OCI-LY7 (cell line): Measurements from ENCODE around the gene TEPSIN. TPM values are rescaled to one million over a fixed set of nuclear protein-coding genes. Genes with fewer than 3 reads are reported as not detected.

Experiments used
- BruUV-seq: library from RNA; stranded (reverse); fragments of 400-500 nt; replicated peaks from 2 replicates; lab custom pipeline; 2021; lab: Mats Ljungman, UMichigan
- CTCF ChIA-PET: fragments of 300-600 bp; sonication (Branson Sonifier 250); formaldehyde crosslinking; loops from one replicate; lab custom pipeline; 2022; ENCODE audit warnings: antibody characterized with exemption; ENCODE audit not compliant: unreplicated experiment; lab: Charles Lee
- POLR2A ChIA-PET: fragments of 300-600 bp; sonication (Branson Sonifier 250); formaldehyde crosslinking; loops from one replicate; lab custom pipeline; 2022; ENCODE audit warnings: antibody characterized with exemption; lab: Charles Lee
- DNase-seq: peaks from one replicate; pipeline ENCODE4 v3.0.0-alpha.2; 2015; ENCODE audit warnings: low spot score
- H2AFZ ChIP-seq: fragments of 200-600 bp; sonication (generic), shearing (Covaris generic); 2 replicates; pipeline ENCODE4 v1.6.1; 2014; ENCODE audit warnings: mild to moderate bottlenecking, antibody characterized with exemption, low read length, moderate library complexity
- H3K27ac ChIP-seq: fragments of 200-600 bp; sonication (generic); 2 replicates; pipeline ENCODE4 v1.5.1; 2014; ENCODE audit warnings: mixed run types, low read depth, mild to moderate bottlenecking, moderate library complexity, low read length, inconsistent platforms; ENCODE audit not compliant: poor library complexity, severe bottlenecking
- H3K36me3 ChIP-seq: fragments of 200-600 bp; sonication (generic); 2 replicates; pipeline ENCODE4 v1.6.1; 2014; ENCODE audit warnings: mild to moderate bottlenecking, antibody characterized with exemption, low read length, moderate library complexity, mixed read lengths; ENCODE audit not compliant: insufficient read depth
- H3K4me1 ChIP-seq: fragments of 200-600 bp; sonication (generic); 2 replicates; pipeline ENCODE4 v1.5.1; 2014; ENCODE audit warnings: mild to moderate bottlenecking, low read length; ENCODE audit not compliant: insufficient read depth, poor library complexity, severe bottlenecking
- H3K4me2 ChIP-seq: fragments of 200-600 bp; sonication (generic); 2 replicates; pipeline ENCODE4 v1.6.1; 2014; ENCODE audit warnings: mild to moderate bottlenecking, low read length
- H3K4me3 ChIP-seq: fragments of 200-600 bp; sonication (generic); 2 replicates; pipeline ENCODE4 v1.5.1; 2014; ENCODE audit warnings: mild to moderate bottlenecking, low read depth, low read length; ENCODE audit not compliant: poor library complexity, severe bottlenecking
- H3K79me2 ChIP-seq: fragments of 200-600 bp; sonication (generic); 2 replicates; pipeline ENCODE4 v1.6.1; 2016; ENCODE audit warnings: low read depth, mild to moderate bottlenecking, low read length, moderate library complexity, mixed read lengths; ENCODE audit not compliant: insufficient read depth
- H3K9me2 ChIP-seq: fragments of 200-600 bp; sonication (generic); 2 replicates; pipeline ENCODE4 v1.6.1; 2016; ENCODE audit warnings: mild to moderate bottlenecking, low read length, mixed read lengths; ENCODE audit not compliant: insufficient read depth
- H3K9me3 ChIP-seq: fragments of 200-600 bp; sonication (generic); 2 replicates; pipeline ENCODE4 v1.6.1; 2014; ENCODE audit warnings: mild to moderate bottlenecking, mixed run types, low read length, mixed read lengths
- H4K20me1 ChIP-seq: fragments of 200-600 bp; sonication (generic); 2 replicates; pipeline ENCODE4 v1.6.1; 2014; ENCODE audit warnings: mild to moderate bottlenecking, antibody characterized with exemption, low read length, moderate library complexity, mixed read lengths; ENCODE audit not compliant: insufficient read depth
- CTCF ChIP-seq: fragments of 200-600 bp; sonication (generic); conservative IDR thresholded peaks from 2 replicates; pipeline ENCODE4 v1.5.1; 2014; ENCODE audit warnings: mild to moderate bottlenecking, antibody characterized with exemption, low read length, moderate library complexity, mixed read lengths
- EZH2phosphoT487 ChIP-seq: fragments of 200-600 bp; sonication (generic); IDR thresholded peaks from 2 replicates; pipeline ENCODE4 v1.6.1; 2018; ENCODE audit warnings: low read depth, borderline replicate concordance, mild to moderate bottlenecking, mixed run types, antibody characterized with exemption, low read length, moderate library complexity, mixed read lengths
- intact Hi-C: fragments of 100-400 bp; cut with micrococcal nuclease; formaldehyde crosslinking; loops from one replicate; pipeline ENCODE4 v1.10.0; 2022; ENCODE audit not compliant: unreplicated experiment
- total RNA-seq, 2 experiments: library from RNA; depleted of rRNA in 1 of 2; stranded (reverse); fragments of >200 nt in 1 of 2; shearing (Covaris generic) in 1 of 2; gene quantifications; 2 replicates each; pipeline ENCODE4 v1.2.3, GENCODE V29; 2014 to 2022

The TEPSIN gene
- total RNA-seq, 2 experiments from 2014 or later = 46.4 to 75.3 TPM

- no TSS peak for BruUV-seq
- Histone ChIP-seq H3K9me2 (no peaks in the 10 kb centered on the region), H3K4me2 (no peak overlapping the region), H2AFZ (no peak overlapping the region), H3K79me2 (no peaks in the 10 kb centered on the region), H3K9me3 (no peaks in the 10 kb centered on the region), H4K20me1 (no peaks in the 10 kb centered on the region), H3K4me3 (no peak overlapping the region), H3K36me3 (peaks cover 5% of the 10 kb centered on the region; the same call in 1 of the 2 replicates), H3K4me1 (no peaks in the 10 kb centered on the region), H3K27ac (no peak overlapping the region)
- CTCF ChIA-PET = no interaction called here
- no peak for DNase-seq
- TF ChIP-seq EZH2phosphoT487 (no peak), CTCF (no peak)
- POLR2A ChIA-PET = no interaction called here
- intact Hi-C loops = no loop called here
Measured at GRCh38 chr17:81187586-81188490, 51.0 kb downstream of the TEPSIN start.

- Histone ChIP-seq H3K9me2 (no peaks in the 10 kb centered on the region), H2AFZ (no peak overlapping the region), H3K27ac (no peak overlapping the region), H3K4me3 (no peak overlapping the region), H3K36me3 (peaks cover 5% of the 10 kb centered on the region; the same call in 1 of the 2 replicates), H3K79me2 (no peaks in the 10 kb centered on the region), H3K4me2 (no peak overlapping the region), H3K9me3 (no peaks in the 10 kb centered on the region), H3K4me1 (no peaks in the 10 kb centered on the region), H4K20me1 (no peaks in the 10 kb centered on the region)
- TF ChIP-seq CTCF = no peak
- TF ChIP-seq EZH2phosphoT487 = no peak
- BruUV-seq = no TSS peak
- intact Hi-C loops = no loop called here
- ChIA-PET POLR2A (no interaction called here), CTCF (no interaction called here)
- DNase-seq = no peak
Measured at GRCh38 chr17:81187120-81187519, 51.7 kb downstream of the TEPSIN start.

GRCh38 chr17:81186203-81186602 is 52.7 kb downstream of the TEPSIN start:
- no TSS peak for BruUV-seq
- Histone ChIP-seq H3K36me3 (peaks cover 5% of the 10 kb centered on the region; the same call in 1 of the 2 replicates), H3K27ac (no peak overlapping the region), H3K4me1 (no peaks in the 10 kb centered on the region), H3K4me3 (no peak overlapping the region), H3K9me3 (no peaks in the 10 kb centered on the region), H3K79me2 (no peaks in the 10 kb centered on the region), H3K9me2 (no peaks in the 10 kb centered on the region), H2AFZ (no peak overlapping the region), H3K4me2 (no peak overlapping the region), H4K20me1 (no peaks in the 10 kb centered on the region)
- TF ChIP-seq CTCF (no peak), EZH2phosphoT487 (no peak)
- DNase-seq = no peak
- ChIA-PET CTCF (no interaction called here), POLR2A (no interaction called here)
- intact Hi-C loops = no loop called here
